Measurements from ENCODE around the gene PLEKHA6.

Gene PLEKHA6

GRCh38 chr1:204361341-204361771 lies 1.6 kb upstream of the PLEKHA6 start:
- TF ChIP-seq, protein P1, sequence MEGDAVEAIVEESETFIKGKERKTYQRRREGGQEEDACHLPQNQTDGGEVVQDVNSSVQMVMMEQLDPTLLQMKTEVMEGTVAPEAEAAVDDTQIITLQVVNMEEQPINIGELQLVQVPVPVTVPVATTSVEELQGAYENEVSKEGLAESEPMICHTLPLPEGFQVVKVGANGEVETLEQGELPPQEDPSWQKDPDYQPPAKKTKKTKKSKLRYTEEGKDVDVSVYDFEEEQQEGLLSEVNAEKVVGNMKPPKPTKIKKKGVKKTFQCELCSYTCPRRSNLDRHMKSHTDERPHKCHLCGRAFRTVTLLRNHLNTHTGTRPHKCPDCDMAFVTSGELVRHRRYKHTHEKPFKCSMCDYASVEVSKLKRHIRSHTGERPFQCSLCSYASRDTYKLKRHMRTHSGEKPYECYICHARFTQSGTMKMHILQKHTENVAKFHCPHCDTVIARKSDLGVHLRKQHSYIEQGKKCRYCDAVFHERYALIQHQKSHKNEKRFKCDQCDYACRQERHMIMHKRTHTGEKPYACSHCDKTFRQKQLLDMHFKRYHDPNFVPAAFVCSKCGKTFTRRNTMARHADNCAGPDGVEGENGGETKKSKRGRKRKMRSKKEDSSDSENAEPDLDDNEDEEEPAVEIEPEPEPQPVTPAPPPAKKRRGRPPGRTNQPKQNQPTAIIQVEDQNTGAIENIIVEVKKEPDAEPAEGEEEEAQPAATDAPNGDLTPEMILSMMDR (conservative IDR thresholded peaks at IDR 0.05; ENCODE audit: low read depth, low read length): no peak
- Histone ChIP-seq H4K20me1 (ENCODE audit: insufficient read depth) (no peaks in the 10 kb centered on the region), H3K27me3 (ENCODE audit: insufficient read depth, low read depth) (peaks cover 3% of the 10 kb centered on the region; the same call in 1 of the 2 replicates), H3K79me2 (ENCODE audit: insufficient read depth, low read depth) (no peaks in the 10 kb centered on the region), H3K4me1 (ENCODE audit: low read depth, poor library complexity, severe bottlenecking) (peaks cover 9% of the 10 kb centered on the region), H2AFZ (ENCODE audit: low read depth) (no peak overlapping the region), H3K4me2 (no peak overlapping the region), H3K36me3 (ENCODE audit: insufficient read depth) (no peaks in the 10 kb centered on the region), H3K27ac (no peak overlapping the region), H3K4me3 (IDR thresholded peaks at IDR 0.05; ENCODE audit: insufficient read depth, low read depth, low read length) (no peak overlapping the region), H3K9ac (no peak overlapping the region)

GRCh38 chr1:204360314-204360713 lies 585 bp upstream of the PLEKHA6 start:
- Histone ChIP-seq H3K4me2 (no peak overlapping the region), H3K79me2 (ENCODE audit: insufficient read depth, low read depth) (no peaks in the 10 kb centered on the region), H3K27me3 (ENCODE audit: insufficient read depth, low read depth) (peaks cover 6% of the 10 kb centered on the region; the same call in 1 of the 2 replicates), H3K4me3 (IDR thresholded peaks at IDR 0.05; ENCODE audit: insufficient read depth, low read depth, low read length) (no peak overlapping the region), H3K36me3 (ENCODE audit: insufficient read depth) (no peaks in the 10 kb centered on the region), H3K9ac (no peak overlapping the region), H3K4me1 (ENCODE audit: low read depth, poor library complexity, severe bottlenecking) (peaks cover 9% of the 10 kb centered on the region), H2AFZ (ENCODE audit: low read depth) (no peak overlapping the region), H4K20me1 (ENCODE audit: insufficient read depth) (no peaks in the 10 kb centered on the region), H3K27ac (no peak overlapping the region)
- TF ChIP-seq, protein P1 (conservative IDR thresholded peaks at IDR 0.05; ENCODE audit: low read depth, low read length): no peak

- Histone ChIP-seq H3K4me1 (ENCODE audit: low read depth, poor library complexity, severe bottlenecking) (peaks cover 7% of the 10 kb centered on the region), H3K79me2 (ENCODE audit: insufficient read depth, low read depth) (no peaks in the 10 kb centered on the region), H4K20me1 (ENCODE audit: insufficient read depth) (no peaks in the 10 kb centered on the region), H3K4me2 (no peak overlapping the region), H3K27me3 (ENCODE audit: insufficient read depth, low read depth) (peaks cover 6% of the 10 kb centered on the region; the same call in 1 of the 2 replicates), H3K36me3 (ENCODE audit: insufficient read depth) (no peaks in the 10 kb centered on the region), H3K9ac (no peak overlapping the region), H3K27ac (no peak overlapping the region), H3K4me3 (IDR thresholded peaks at IDR 0.05; ENCODE audit: insufficient read depth, low read depth, low read length) (no peak overlapping the region), H2AFZ (ENCODE audit: low read depth) (no peak overlapping the region)
- TF ChIP-seq, protein P1 (conservative IDR thresholded peaks at IDR 0.05; ENCODE audit: low read depth, low read length): no peak
Observed at GRCh38 chr1:204359131-204359473, 627 bp downstream of the PLEKHA6 start.

DNA sequence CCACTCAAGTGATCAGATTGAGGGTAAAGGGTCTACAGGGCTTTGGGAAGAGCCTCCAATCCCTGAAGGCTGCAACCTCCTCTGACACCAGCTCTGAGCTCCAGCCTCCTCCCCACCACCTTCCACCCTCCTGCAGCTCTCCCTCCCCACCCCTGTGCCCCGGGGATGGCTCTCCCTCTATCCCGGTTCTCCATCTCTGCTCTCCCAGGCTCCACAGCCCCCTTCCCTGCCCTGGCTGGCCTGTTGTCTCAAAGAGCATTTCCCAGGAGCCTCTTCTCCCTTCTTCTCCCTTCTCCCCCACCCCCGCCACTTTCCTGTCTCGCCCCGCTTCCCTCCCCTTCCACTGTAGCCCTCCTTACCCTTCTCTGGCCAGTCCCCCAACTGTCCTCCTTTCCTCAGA lies 1.1 kb downstream of the PLEKHA6 start:
- no peak overlapping the region for H3K9ac ChIP-seq
- peaks cover 6% of the 10 kb centered on the region; the same call in 1 of the 2 replicates for H3K27me3 ChIP-seq (ENCODE audit: insufficient read depth, low read depth)
- H3K4me2 ChIP-seq: no peak overlapping the region
- TF ChIP-seq, protein P1 (conservative IDR thresholded peaks at IDR 0.05; ENCODE audit: low read depth, low read length): no peak
- no peak overlapping the region for H2AFZ ChIP-seq (ENCODE audit: low read depth)
- no peaks in the 10 kb centered on the region for H4K20me1 ChIP-seq (ENCODE audit: insufficient read depth)
- H3K36me3 ChIP-seq (ENCODE audit: insufficient read depth): no peaks in the 10 kb centered on the region
- H3K4me3 ChIP-seq (IDR thresholded peaks at IDR 0.05; ENCODE audit: insufficient read depth, low read depth, low read length): no peak overlapping the region
- no peak overlapping the region for H3K27ac ChIP-seq
- peaks cover 3% of the 10 kb centered on the region for H3K4me1 ChIP-seq (ENCODE audit: low read depth, poor library complexity, severe bottlenecking)
- H3K79me2 ChIP-seq (ENCODE audit: insufficient read depth, low read depth): no peaks in the 10 kb centered on the region

Data from KMS-11 (cell line).